A549 treated with AZD9567 at 1 μM for 4 hours (cell line): Measurements from ENCODE around the gene KCNH1. TPM values are rescaled to one million over a fixed set of nuclear protein-coding genes. Genes with fewer than 3 reads are reported as not detected.

Experiments
- total RNA-seq: library from RNA; stranded (reverse); fragments of 200-300 nt; extraction: Qiagen RNA extraction; gene quantifications from 5 replicates; pipeline ENCODE4 v1.2.3, GENCODE V29; 2022; ENCODE audit not compliant: insufficient read depth

KCNH1 gene
- total RNA-seq: 1.1 to 1.8 TPM (median 1.6 TPM) in 5 replicates

GRCh38 chr1:211133836-211134669 lies at the start of gene KCNH1:
Gene KCNH1 (minus strand): TSS chr1:211134148. CDS start chr1:211133945, 203 bp downstream.

Other genes starting within 250 kb of the KCNH1 start
- gene RCOR3, start 125.2 kb upstream of the KCNH1 start, total RNA-seq: 26.8 to 52.5 TPM (median 27.4 TPM) in 5 replicates
- 6.0 to 7.4 TPM (median 6.7 TPM) in 5 replicates for gene TRAF5, start 192.7 kb upstream of the KCNH1 start, total RNA-seq